ENCODE results near the gene EIF3C. TPM values are rescaled to one million over a fixed set of nuclear protein-coding genes. Genes with fewer than 3 reads are reported as not detected.

EIF3C gene
- total RNA-seq, 6 donors from 2014 or later: 218 to 799 (median 446) TPM

Small RNA genes lying within 50 kb of the gene (small RNA-seq; reads per million reads assigned to genes)
- 0 reads per million in 4 donors for gene MIR6862-2

Other genes starting within 250 kb of the EIF3C start
- gene NPIPB7, start 239.1 kb upstream of the EIF3C start, total RNA-seq: under 1 TPM in 2 of 6 donors, not detected in 4; 0.17 to 0.20 TPM
- 10 to 100 TPM; 39.5 to 96.4 (median 56.2) TPM for gene CLN3, start 219.4 kb upstream of the EIF3C start, total RNA-seq
- 10 to 100 TPM; 17.0 to 45.0 (median 33.4) TPM for gene APOBR, start 216.8 kb upstream of the EIF3C start, total RNA-seq
- gene IL27, start 204.6 kb upstream of the EIF3C start, total RNA-seq: 1 to 10 TPM in 1 of 6 donors, under 1 TPM in 1, not detected in 4; 0.89 to 1.4 TPM
- gene NUPR1, start 172.5 kb upstream of the EIF3C start, total RNA-seq: 100 to 1,000 TPM in 4 of 6 donors, 10 to 100 TPM in 2; 34.1 to 294 (median 119) TPM
- gene SGF29, start 157.5 kb upstream of the EIF3C start, total RNA-seq: 10 to 100 TPM; 24.8 to 67.1 (median 37.3) TPM
- 10 to 100 TPM in 5 of 6 donors, 1 to 10 TPM in 1; 5.7 to 40.8 (median 17.5) TPM for gene SULT1A2, start 114.4 kb upstream of the EIF3C start, total RNA-seq
- 100 to 1,000 TPM in 4 of 6 donors, 10 to 100 TPM in 2; 46.0 to 180 (median 124) TPM for gene SULT1A1, start 101.4 kb upstream of the EIF3C start, total RNA-seq
- 1 to 10 TPM in 1 of 6 donors, under 1 TPM in 1, not detected in 4; 0.67 to 2.3 TPM for gene NPIPB8, start 73.4 kb upstream of the EIF3C start, total RNA-seq
- gene NPIPB9, start 40.3 kb downstream of the EIF3C start, total RNA-seq: 10 to 100 TPM in 2 of 6 donors, 1 to 10 TPM in 3, not detected in 1; 1.1 to 15.7 (median 4.7) TPM
- 100 to 1,000 TPM in 4 of 6 donors, 10 to 100 TPM in 2; 90.9 to 291 (median 128) TPM for gene ATXN2L, start 111.5 kb downstream of the EIF3C start, total RNA-seq
- gene TUFM, start 134.9 kb downstream of the EIF3C start, total RNA-seq: 100 to 1,000 TPM in 4 of 6 donors, 10 to 100 TPM in 2; 87.7 to 143 (median 118) TPM
- 100 to 1,000 TPM in 1 of 6 donors, 10 to 100 TPM in 5; 19.5 to 115 (median 54.1) TPM for gene SH2B1, start 152.4 kb downstream of the EIF3C start, total RNA-seq
- gene ATP2A1, start 167.0 kb downstream of the EIF3C start, total RNA-seq: 1 to 10 TPM in 1 of 6 donors, under 1 TPM in 5; 0.15 to 4.2 (median 0.57) TPM
- gene RABEP2, start 213.8 kb downstream of the EIF3C start, total RNA-seq: 100 to 1,000 TPM in 1 of 6 donors, 10 to 100 TPM in 5; 25.6 to 115 (median 33.0) TPM
- 1 to 10 TPM in 2 of 6 donors, under 1 TPM in 3, not detected in 1; 0.46 to 1.4 (median 0.89) TPM for gene CD19, start 220.5 kb downstream of the EIF3C start, total RNA-seq
- gene NFATC2IP, start 239.5 kb downstream of the EIF3C start, total RNA-seq: 10 to 100 TPM; 24.6 to 62.9 (median 34.9) TPM